Heart left ventricle (tissue), 13 donors: ENCODE data around the gene RAB5IF.

Source experiments
- POLR2A ChIP-seq, 2 donors: fragments of 450-650 bp; IDR thresholded peaks; one replicate each; pipeline ENCODE4 v1.6.1; 2017; ENCODE audit warnings: antibody characterized with exemption in 2 of 2, mild to moderate bottlenecking in 2 of 2, moderate library complexity in 2 of 2
- TF ChIP-seq, protein P1 (sequence below), 12 donors: fragments of 200-600 bp; sonication (generic) in 4 of 12; IDR thresholded peaks; one replicate each; pipeline versions ENCODE4 v1.5.0 to v1.8.0; 2018 to 2022; ENCODE audit warnings: antibody characterized with exemption in 12 of 12, mild to moderate bottlenecking in 5 of 12
- donor health status: ischemic (EF 13 %, LVEDD 7.1; RV severe dilation, severe dysfunction).
- donor health status: DM: no; HTN: yes; CAD: no.
- donor health status: DM: no; HTN: no; CAD: no.
- donor health status: ischemic (EF 25% LVEDD 6.9; RV normal size, moderate dysfunction).
- donor health status: ischemic (EF 25% LVEDD 5.7; RV mildly dilated, moderate dysfunction).
- donor health status: ischemic (EF 35%, LVEDD 5.7; RV mildly dilated, moderate dysfunction).
- donor health status: nonischemic (EF 11% LVEDD 7.7; RV severe dilation, severe dysfunction).
- donor health status: DM: yes; HTN: yes; CAD: no.
- donor health status: PGD.
- donor health status: ischemic (EF 29% LVEDD 5.4; RV normal size, mild dysfunction).
- donor health status: nonischemic (EF 23%, LVEDD 6.1; RV moderate dilation, normal function).

GRCh38 chr20:36605399-36606157, at the start of gene RAB5IF:
- TF ChIP-seq, protein P1, sequence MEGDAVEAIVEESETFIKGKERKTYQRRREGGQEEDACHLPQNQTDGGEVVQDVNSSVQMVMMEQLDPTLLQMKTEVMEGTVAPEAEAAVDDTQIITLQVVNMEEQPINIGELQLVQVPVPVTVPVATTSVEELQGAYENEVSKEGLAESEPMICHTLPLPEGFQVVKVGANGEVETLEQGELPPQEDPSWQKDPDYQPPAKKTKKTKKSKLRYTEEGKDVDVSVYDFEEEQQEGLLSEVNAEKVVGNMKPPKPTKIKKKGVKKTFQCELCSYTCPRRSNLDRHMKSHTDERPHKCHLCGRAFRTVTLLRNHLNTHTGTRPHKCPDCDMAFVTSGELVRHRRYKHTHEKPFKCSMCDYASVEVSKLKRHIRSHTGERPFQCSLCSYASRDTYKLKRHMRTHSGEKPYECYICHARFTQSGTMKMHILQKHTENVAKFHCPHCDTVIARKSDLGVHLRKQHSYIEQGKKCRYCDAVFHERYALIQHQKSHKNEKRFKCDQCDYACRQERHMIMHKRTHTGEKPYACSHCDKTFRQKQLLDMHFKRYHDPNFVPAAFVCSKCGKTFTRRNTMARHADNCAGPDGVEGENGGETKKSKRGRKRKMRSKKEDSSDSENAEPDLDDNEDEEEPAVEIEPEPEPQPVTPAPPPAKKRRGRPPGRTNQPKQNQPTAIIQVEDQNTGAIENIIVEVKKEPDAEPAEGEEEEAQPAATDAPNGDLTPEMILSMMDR (IDR thresholded peaks at IDR 0.05), result peak; percentile 76 to 98 (median 94)
- TF ChIP-seq POLR2A (IDR thresholded peaks at IDR 0.05), result peak in 1 of 2 donors; percentile 90
